ENCODE data around the gene USP48.

The USP48 gene

GRCh38 chr1:21667348-21668231, 115.4 kb downstream of the USP48 start:
- DNase-seq (ENCODE audit: low spot score) = no peak

GRCh38 chr1:21666576-21667320, 116.2 kb downstream of the USP48 start:
- no peak for DNase-seq (ENCODE audit: low spot score)

GRCh38 chr1:21665711-21666575, 117.0 kb downstream of the USP48 start:
- DNase-seq (ENCODE audit: low spot score) = no peak

- DNase-seq (ENCODE audit: low spot score) = no peak
Measured at GRCh38 chr1:21664806-21665588, 118.0 kb downstream of the USP48 start.

GRCh38 chr1:21663951-21664805, 118.8 kb downstream of the USP48 start:
- DNase-seq (ENCODE audit: low spot score) = no peak

- no peak for DNase-seq (ENCODE audit: low spot score)
Measured at GRCh38 chr1:21663248-21663950, 119.5 kb downstream of the USP48 start.

- DNase-seq (ENCODE audit: low spot score) = no peak
Measured at GRCh38 chr1:21662426-21663247, 120.3 kb downstream of the USP48 start.

GRCh38 chr1:21661886-21662285, 121.1 kb downstream of the USP48 start:
- DNase-seq (ENCODE audit: low spot score) = no peak

- no peak for DNase-seq (ENCODE audit: low spot score)
Measured at GRCh38 chr1:21659924-21660326, 123.0 kb downstream of the USP48 start.

GRCh38 chr1:21659099-21659923, 123.6 kb downstream of the USP48 start:
- DNase-seq (ENCODE audit: low spot score) = peak; percentile 91

- no peak for DNase-seq (ENCODE audit: low spot score)
Measured at GRCh38 chr1:21657456-21658190, 125.3 kb downstream of the USP48 start.

- DNase-seq (ENCODE audit: low spot score) = no peak
Measured at GRCh38 chr1:21655748-21656147, 127.2 kb downstream of the USP48 start.

- no peak for DNase-seq (ENCODE audit: low spot score)
Measured at GRCh38 chr1:21655259-21655658, 127.7 kb downstream of the USP48 start.

- no peak for DNase-seq (ENCODE audit: low spot score)
Measured at GRCh38 chr1:21654209-21654608, 128.7 kb downstream of the USP48 start.

- no peak for DNase-seq (ENCODE audit: low spot score)
Measured at GRCh38 chr1:21653744-21654100, 129.2 kb downstream of the USP48 start.

- no peak for DNase-seq (ENCODE audit: low spot score)
Measured at GRCh38 chr1:21652937-21653743, 129.8 kb downstream of the USP48 start.
